Mesodermal cell (in vitro differentiated cells): ENCODE measurements around the gene SERHL2.
A peak's percentile ranks its signal among the peaks of the same experiment; 100 is the strongest.
"Not testable (repeated sequence)": the region's sequence is repeated elsewhere in the genome, so short reads cannot be mapped to it uniquely, and the experiment has no call there.

Experiments used
- H3K27ac ChIP-seq: 2 replicates; pipeline ENCODE4 v1.7.0; 2013; ENCODE audit warnings: mild to moderate bottlenecking, low read depth, low read length, moderate library complexity; ENCODE audit not compliant: severe bottlenecking
- H3K36me3 ChIP-seq: 2 replicates; pipeline ENCODE4 v1.7.1; 2013; ENCODE audit warnings: mild to moderate bottlenecking, low read length, moderate library complexity; ENCODE audit not compliant: control insufficient read depth, insufficient read depth
- H3K4me1 ChIP-seq: one replicate; pipeline ENCODE4 v1.7.1; 2013; ENCODE audit warnings: mild to moderate bottlenecking, low read length; ENCODE audit not compliant: insufficient read depth, control insufficient read depth, poor library complexity, severe bottlenecking
- H3K4me3 ChIP-seq: 2 replicates; pipeline ENCODE4 v1.7.0; 2013; ENCODE audit warnings: low read length, control low read depth, mild to moderate bottlenecking; ENCODE audit not compliant: insufficient read depth, poor library complexity, severe bottlenecking; ENCODE audit errors: extremely low read depth
- H3K9me3 ChIP-seq: 2 replicates; pipeline ENCODE4 v1.7.1; 2013; ENCODE audit warnings: mild to moderate bottlenecking, low read length, moderate library complexity; ENCODE audit not compliant: control insufficient read depth
- WGBS, 2 experiments: methylation state at CpG; one replicate each; pipeline ENCODE4 v1.1.5; 2013; ENCODE audit warnings: missing lambda C conversion rate in 2 of 2; ENCODE audit not compliant: insufficient coverage in 2 of 2; 5-methylcytosine and 5-hydroxymethylcytosine counted together

The SERHL2 gene

GRCh38 chr22:42586381-42586780 lies 32.6 kb downstream of the SERHL2 start:
- H3K4me3 ChIP-seq = no peak overlapping the region
- H3K4me1 ChIP-seq = no peaks in the 10 kb centered on the region
- WGBS, 2 experiments = 96 to 98% methylated on average over 4 of the region's 4 CpGs
- no peaks in the 10 kb centered on the region for H3K9me3 ChIP-seq
- H3K36me3 ChIP-seq = peaks cover 87% of the 10 kb centered on the region
- H3K27ac ChIP-seq = no peak overlapping the region

- Histone ChIP-seq H3K4me1 (no peaks in the 10 kb centered on the region), H3K4me3 (no peak overlapping the region), H3K36me3 (peaks cover 96% of the 10 kb centered on the region), H3K27ac (no peak overlapping the region), H3K9me3 (no peaks in the 10 kb centered on the region)
- WGBS, 2 experiments = 96 to 100% methylated on average over 2 to 4 of the region's 5 CpGs
Measured at GRCh38 chr22:42587588-42588175, 33.9 kb downstream of the SERHL2 start.

DNA sequence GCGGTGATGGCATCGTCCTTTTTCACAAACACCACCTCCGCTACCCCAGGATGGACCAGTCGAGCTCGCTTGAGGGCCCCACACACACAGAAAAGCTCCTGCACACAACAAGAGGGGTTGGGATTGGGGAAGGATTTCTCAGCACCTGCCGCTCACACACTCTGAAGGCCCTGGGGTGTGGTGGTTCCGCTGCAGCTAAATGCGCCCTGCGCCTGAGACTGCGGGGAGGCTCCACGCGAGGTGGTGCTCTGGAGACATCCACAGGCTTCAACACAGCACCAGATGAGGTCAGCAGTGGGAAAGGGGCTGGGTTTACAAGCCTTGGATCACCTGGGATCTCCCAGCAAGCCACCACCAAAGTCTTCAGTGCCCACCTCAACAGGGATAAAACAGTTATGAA lies 38.2 kb downstream of the SERHL2 start:
- Histone ChIP-seq H3K4me3 (no peak overlapping the region), H3K36me3 (peaks cover 96% of the 10 kb centered on the region), H3K4me1 (peaks cover 22% of the 10 kb centered on the region), H3K27ac (no peak overlapping the region), H3K9me3 (no peaks in the 10 kb centered on the region)
- WGBS, 2 experiments = 94 to 100% methylated on average over 1 to 7 of the region's 12 CpGs

DNA sequence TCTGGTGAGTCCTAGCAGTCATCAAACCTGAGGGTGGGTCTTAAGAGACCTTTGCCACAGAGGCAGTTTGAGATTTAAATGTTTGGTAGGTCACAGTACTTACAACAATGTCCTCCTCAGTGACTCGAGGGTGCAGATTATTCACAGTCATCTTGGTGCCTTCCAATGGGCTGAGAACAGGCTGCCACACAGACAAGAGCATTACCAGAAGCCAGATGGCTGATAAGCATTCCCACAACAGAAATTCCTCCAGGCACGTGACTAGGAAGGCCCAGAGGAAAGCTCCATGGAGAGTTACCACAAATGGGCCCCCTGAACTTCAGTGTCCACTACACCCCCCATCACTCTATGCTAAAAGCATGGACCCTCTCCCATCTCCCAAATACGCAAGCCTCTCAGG lies 41.7 kb downstream of the SERHL2 start:
- Histone ChIP-seq H3K36me3 (peaks cover 97% of the 10 kb centered on the region), H3K27ac (peak overlapping the region; percentile 96)

DNA sequence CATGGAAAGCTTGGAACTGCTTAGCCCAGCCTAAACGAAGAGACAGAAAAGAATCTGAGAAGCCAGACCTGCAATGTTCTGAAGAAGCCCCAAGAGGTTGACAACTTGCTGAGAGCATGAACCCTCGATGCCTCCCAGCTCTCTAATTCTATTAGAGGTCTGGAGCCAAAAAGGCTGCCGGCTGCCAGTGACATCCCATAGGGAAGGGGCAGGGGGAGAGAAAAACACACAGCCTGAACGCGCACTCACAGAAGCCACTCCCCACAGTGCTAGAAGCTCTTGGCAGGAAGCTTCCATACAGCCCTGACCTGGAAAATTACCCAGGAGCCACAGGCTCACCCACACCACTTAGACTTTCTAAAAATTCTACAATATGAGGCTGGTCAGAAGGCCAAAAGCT lies 42.6 kb downstream of the SERHL2 start:
- H3K36me3 ChIP-seq = peaks cover 99% of the 10 kb centered on the region
- no peak overlapping the region for H3K4me3 ChIP-seq
- H3K9me3 ChIP-seq = no peaks in the 10 kb centered on the region
- 84 to 90% methylated on average over 3 of the region's 5 CpGs for WGBS, 2 experiments
- H3K27ac ChIP-seq = peak overlapping the region; percentile 96
- H3K4me1 ChIP-seq = peaks cover 26% of the 10 kb centered on the region

More for the DNA sequence above, 41.7 kb downstream of the SERHL2 start:
- H3K4me3 ChIP-seq = no peak overlapping the region
- WGBS, 2 experiments = 75% methylated on average over 2 to 3 of the region's 3 CpGs
- H3K9me3 ChIP-seq = no peaks in the 10 kb centered on the region
- peaks cover 26% of the 10 kb centered on the region for H3K4me1 ChIP-seq

GRCh38 chr22:42596863-42597530 lies 43.2 kb downstream of the SERHL2 start:
- Histone ChIP-seq H3K4me3 (no peak overlapping the region), H3K36me3 (peaks cover 99% of the 10 kb centered on the region), H3K27ac (peak overlapping the region; percentile 96), H3K9me3 (no peaks in the 10 kb centered on the region), H3K4me1 (peaks cover 26% of the 10 kb centered on the region)
- 94 to 98% methylated on average over 9 to 10 of the region's 11 CpGs for WGBS, 2 experiments

DNA sequence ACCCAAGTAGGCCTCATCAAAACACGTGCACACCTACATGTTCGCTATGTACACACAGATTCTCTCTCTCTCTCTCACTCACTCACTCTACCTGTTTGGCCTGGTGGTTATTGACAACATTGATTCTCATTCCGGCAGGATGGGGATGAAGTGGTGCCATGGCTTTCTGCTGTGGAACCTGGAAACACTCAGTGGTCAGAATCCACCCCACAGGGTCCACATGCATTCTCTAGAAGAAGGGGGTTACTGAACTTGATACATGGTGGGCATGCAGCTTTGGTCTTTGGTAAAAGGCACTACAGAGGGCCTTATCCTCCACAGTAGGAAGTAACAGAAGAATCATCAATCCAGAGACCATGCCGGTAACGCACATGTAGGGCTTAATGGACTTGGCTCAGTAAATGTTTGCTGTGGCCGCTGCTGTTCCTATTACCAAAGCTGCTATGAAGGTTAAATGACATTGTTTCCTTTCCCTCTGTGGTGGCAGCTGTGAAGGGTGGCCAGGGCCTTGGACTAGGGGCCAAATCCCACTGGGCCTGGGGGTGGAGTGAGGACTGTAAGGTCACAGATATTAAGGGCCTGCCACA lies 48.2 kb downstream of the SERHL2 start:
- Histone ChIP-seq H3K27ac (no peak overlapping the region), H3K36me3 (peaks cover 98% of the 10 kb centered on the region)

DNA sequence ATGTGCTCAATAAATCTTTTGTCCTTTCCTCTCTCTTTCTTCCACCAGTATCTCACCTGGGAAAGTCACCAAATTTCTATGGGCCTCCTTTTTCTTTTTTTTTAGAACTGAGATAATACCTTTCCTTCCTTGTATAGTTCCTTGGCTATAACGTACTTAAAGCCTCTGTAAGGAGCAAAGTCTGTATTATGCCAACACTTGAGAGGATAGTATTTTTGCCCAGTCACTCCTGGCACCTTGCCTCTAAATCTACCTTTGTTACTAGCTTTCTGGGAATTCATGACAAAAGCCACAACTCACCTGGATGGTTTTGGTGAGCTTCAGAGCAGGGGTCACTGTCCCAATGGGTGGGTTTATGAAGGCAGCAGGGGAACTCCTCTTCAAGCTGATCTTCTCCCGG lies 48.7 kb downstream of the SERHL2 start:
- 100% methylated on average over 1 of the region's 2 CpGs for WGBS, 2 experiments
- H3K36me3 ChIP-seq = peaks cover 97% of the 10 kb centered on the region
- H3K9me3 ChIP-seq = no peaks in the 10 kb centered on the region
- H3K4me3 ChIP-seq = no peak overlapping the region
- H3K4me1 ChIP-seq = no peaks in the 10 kb centered on the region
- no peak overlapping the region for H3K27ac ChIP-seq

More for the DNA sequence above, 48.2 kb downstream of the SERHL2 start:
- Histone ChIP-seq H3K9me3 (no peaks in the 10 kb centered on the region), H3K4me1 (peaks cover 4% of the 10 kb centered on the region), H3K4me3 (no peak overlapping the region)
- 97 to 100% methylated on average over 1 to 5 of the region's 6 CpGs for WGBS, 2 experiments

GRCh38 chr22:42603427-42603826 lies 49.7 kb downstream of the SERHL2 start:
- peaks cover 93% of the 10 kb centered on the region for H3K36me3 ChIP-seq

GRCh38 chr22:42604403-42604802 lies 50.6 kb downstream of the SERHL2 start:
- Histone ChIP-seq H3K36me3 (peaks cover 83% of the 10 kb centered on the region), H3K4me1 (peaks cover 13% of the 10 kb centered on the region), H3K9me3 (no peaks in the 10 kb centered on the region), H3K4me3 (no peak overlapping the region), H3K27ac (no peak overlapping the region)
- WGBS, 2 experiments = 86 to 100% methylated on average over 2 of the region's 3 CpGs

More at GRCh38 chr22:42603427-42603826, 49.7 kb downstream of the SERHL2 start:
- H3K27ac ChIP-seq = no peak overlapping the region
- WGBS, 2 experiments = 100% methylated on average over 2 of the region's 2 CpGs; no CpG with 5 or more reads in 1 of the 2 experiments
- no peaks in the 10 kb centered on the region for H3K9me3 ChIP-seq
- H3K4me1 ChIP-seq = peaks cover 5% of the 10 kb centered on the region
- H3K4me3 ChIP-seq = no peak overlapping the region

DNA sequence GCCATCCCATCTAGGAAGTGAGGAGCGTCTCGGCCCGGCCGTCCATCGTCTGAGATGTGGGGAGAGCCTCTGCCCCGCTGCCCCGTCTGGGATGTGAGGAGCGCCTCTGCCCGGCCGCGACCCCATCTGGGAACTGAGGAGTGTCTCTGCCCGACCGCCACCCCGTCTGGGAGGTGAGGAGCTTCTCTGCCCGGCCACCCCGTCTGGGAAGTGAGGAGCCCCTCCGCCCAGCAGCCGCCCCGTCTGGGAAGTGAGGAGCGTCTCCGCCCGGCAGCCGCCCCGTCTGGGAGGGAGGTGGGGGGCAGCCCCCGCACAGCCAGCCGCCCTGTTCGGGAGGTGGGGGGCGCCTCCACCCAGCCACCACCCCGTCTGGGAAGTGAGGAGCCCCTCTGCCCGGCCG lies 53.9 kb downstream of the SERHL2 start:
- H3K4me1 ChIP-seq = peaks cover 40% of the 10 kb centered on the region
- H3K36me3 ChIP-seq = peaks cover 77% of the 10 kb centered on the region
- H3K9me3 ChIP-seq, H3K27ac ChIP-seq, H3K4me3 ChIP-seq: not testable (repeated sequence)
- 98 to 99% methylated on average over 10 to 11 of the region's 31 CpGs for WGBS, 2 experiments
